ENCODE data around the gene C21orf91.
"Not testable (repeated sequence)": the region's sequence is repeated elsewhere in the genome, so short reads cannot be mapped to it uniquely, and the experiment has no call there.

The C21orf91 gene

GRCh38 chr21:17779496-17779895 is 39.7 kb downstream of the C21orf91 start:
- DNase-seq (ENCODE audit: low read depth in 1 of 2, low spot score in 1 of 2), result no peak

- no peak for DNase-seq (ENCODE audit: low read depth in 1 of 2, low spot score in 1 of 2)
Observed at GRCh38 chr21:17777072-17777765, 41.9 kb downstream of the C21orf91 start.

GRCh38 chr21:17775431-17776126 is 43.6 kb downstream of the C21orf91 start:
- DNase-seq (ENCODE audit: low read depth in 1 of 2, low spot score in 1 of 2), result peak; percentile 23 to 34

DNA sequence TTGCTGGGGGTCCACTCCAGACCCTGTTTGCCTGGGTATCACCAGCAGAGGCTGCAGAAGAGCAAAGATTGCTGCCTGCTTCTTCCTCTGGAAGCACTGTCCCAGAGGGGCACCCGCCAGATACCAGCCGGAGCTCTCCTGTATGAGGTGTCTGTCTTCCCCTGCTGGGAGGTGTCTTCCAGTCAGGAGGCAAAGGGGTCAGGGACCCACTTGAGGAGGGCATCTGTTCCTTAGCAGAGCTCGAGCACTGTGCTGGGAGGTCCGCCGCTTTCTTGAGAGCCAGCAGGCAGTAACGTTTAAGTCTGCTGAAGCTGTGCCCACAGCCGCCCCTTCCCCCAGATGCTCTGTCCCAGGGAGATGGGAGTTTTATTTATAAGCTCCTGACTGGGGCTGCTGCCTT is 44.1 kb downstream of the C21orf91 start:
- DNase-seq (ENCODE audit: low read depth in 1 of 2, low spot score in 1 of 2), result not testable (repeated sequence)

GRCh38 chr21:17769447-17769845 is 49.7 kb downstream of the C21orf91 start:
- DNase-seq (ENCODE audit: low read depth in 1 of 2, low spot score in 1 of 2), result no peak

GRCh38 chr21:17768840-17769446 is 50.2 kb downstream of the C21orf91 start:
- DNase-seq (ENCODE audit: low read depth in 1 of 2, low spot score in 1 of 2), result no peak

DNA sequence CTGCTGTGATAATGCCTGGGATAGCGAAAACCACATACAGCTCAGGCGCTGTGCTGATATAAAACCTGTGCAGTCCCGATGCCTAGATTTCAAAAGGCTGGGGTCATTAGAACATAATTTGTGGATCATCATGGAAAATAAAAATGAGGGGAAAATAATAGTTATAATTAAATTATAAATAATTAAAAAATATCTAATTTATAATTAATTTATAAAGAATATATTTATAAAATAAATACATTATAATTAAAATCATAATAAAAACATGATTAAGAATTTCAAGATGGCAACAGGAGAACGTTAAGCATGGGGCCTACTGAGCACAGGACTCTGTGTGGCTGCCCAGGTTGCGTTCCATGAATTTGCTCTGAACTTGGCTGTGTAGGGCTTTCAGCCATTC is 53.9 kb downstream of the C21orf91 start:
- DNase-seq (ENCODE audit: low read depth in 1 of 2, low spot score in 1 of 2), result no peak

DNA sequence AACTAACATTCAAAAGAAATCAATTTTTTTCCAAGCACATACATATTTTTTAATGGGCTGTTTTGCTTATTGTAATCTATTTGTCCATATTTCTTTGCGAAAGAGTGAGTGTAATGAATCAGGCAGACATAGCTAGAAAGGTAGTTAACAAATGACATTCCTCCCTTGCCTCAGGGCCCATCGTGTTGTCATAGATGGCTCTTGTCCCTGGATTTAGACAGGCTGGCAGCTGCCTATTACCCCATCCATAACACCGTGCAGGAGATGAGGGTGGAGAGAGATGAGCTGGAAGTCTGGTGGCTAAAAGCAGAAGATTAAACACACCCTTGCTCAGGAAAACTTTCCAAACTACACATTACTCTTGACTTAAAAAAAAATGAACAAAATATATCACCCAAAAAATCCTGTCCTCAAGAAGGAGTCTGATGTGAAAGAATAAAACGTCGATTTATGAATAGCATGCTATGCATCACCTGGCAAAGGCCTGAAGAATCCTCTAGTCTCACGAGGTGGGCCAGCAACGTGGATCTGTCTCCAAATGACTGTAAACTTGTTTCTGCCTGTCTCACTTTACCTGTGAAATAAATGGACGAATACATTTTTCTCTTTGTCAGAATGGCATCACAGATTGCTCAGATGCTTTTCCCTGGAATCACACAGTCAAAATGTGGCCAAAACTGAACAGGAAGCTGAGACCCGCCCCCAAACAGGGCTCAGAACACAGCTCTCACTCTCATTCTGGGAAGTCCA is 55.7 kb downstream of the C21orf91 start:
- no peak for DNase-seq (ENCODE audit: low read depth in 1 of 2, low spot score in 1 of 2)

DNA sequence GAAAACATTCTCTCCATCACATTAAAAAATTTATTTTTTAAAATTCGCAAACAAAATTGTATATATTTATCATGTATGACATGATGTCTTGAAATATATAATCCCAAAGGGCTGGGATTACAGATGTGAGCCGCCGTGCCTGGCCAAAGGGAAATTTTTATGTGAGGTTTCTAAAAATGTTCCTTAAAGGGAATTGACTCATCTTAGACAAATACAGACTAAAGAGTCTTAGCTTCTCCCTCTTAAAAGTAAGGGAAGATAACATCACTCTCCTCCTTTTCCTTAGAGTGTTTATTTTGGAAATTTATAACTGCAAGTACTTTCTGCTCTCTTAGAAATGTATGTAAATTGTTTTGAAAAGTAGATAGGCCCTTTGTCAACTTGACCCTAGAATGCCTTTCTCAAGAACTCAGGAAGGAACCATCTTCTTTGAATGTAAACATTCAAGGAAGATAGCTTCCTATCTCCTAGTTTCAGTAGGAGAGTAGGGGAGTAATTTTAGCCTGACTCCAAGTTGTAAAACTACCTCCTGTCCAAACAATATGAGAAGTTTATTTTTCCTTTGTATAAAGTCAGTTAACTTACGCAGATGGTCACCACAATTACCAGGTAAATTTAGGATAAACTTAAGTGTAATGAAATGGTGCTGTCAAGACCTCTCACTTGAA is 59.5 kb downstream of the C21orf91 start:
- no peak for DNase-seq (ENCODE audit: low read depth in 1 of 2, low spot score in 1 of 2)

DNA sequence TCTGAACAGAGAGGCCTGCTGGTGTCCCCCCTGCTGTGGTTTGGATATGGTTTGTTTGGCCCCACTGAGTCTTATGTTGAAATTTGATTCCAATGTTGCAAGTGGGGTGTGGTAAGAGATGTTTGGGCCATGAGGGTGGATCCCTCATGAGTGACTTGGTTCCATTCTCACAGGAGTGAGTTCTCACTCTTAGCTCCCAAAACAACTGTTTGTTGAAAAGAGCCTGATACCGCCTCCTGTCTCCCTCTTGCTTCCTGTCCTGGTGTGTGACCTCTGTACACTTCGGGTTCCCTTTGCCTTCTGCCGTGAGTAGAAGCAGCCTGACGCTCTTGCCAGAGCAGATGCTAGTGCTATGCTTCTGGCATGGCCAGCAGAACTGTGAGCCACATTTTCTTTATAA is 60.5 kb downstream of the C21orf91 start:
- no peak for DNase-seq (ENCODE audit: low read depth in 1 of 2, low spot score in 1 of 2)

GRCh38 chr21:17757671-17758070 is 61.5 kb downstream of the C21orf91 start:
- DNase-seq (ENCODE audit: low read depth in 1 of 2, low spot score in 1 of 2), result no peak

GRCh38 chr21:17753736-17754135 is 65.4 kb downstream of the C21orf91 start:
- DNase-seq (ENCODE audit: low read depth in 1 of 2, low spot score in 1 of 2), result no peak

GRCh38 chr21:17752171-17752570 is 67.0 kb downstream of the C21orf91 start:
- no peak for DNase-seq (ENCODE audit: low read depth in 1 of 2, low spot score in 1 of 2)

- no peak for DNase-seq (ENCODE audit: low read depth in 1 of 2, low spot score in 1 of 2)
Observed at GRCh38 chr21:17746920-17747319, 72.2 kb downstream of the C21orf91 start.

DNA sequence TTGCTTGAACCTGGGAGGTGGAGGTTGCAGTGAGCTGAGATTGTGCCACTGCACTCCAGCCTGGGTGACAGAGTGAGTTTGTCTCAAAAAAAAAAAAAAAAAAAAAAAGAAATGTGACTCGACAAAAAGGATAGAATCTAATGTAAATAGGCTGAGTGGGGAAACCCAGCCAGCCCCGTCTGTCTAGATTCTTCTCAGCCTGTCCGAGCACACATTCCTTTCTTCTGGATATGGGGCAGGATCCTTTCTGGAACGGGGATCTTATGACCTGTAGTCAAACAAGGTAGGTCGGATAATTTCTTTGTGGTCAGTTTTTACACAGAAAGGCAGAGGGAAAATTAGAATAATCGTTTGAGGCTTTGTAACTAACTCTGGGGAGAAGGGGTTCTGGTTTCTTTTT is 74.1 kb downstream of the C21orf91 start:
- no peak for DNase-seq (ENCODE audit: low read depth in 1 of 2, low spot score in 1 of 2)

- no peak for DNase-seq (ENCODE audit: low read depth in 1 of 2, low spot score in 1 of 2)
Observed at GRCh38 chr21:17742940-17743592, 76.1 kb downstream of the C21orf91 start.

- no peak for DNase-seq (ENCODE audit: low read depth in 1 of 2, low spot score in 1 of 2)
Observed at GRCh38 chr21:17742181-17742580, 77.0 kb downstream of the C21orf91 start.

All from stimulated activated CD4-positive, alpha-beta T cell treated with anti-CD3 and anti-CD28 coated beads, Interleukin-15, amount 100 ng/mL, for 1 hour (primary cell).